Neural crest cell (in vitro differentiated cells): ENCODE results near the gene RILP. TPM values are rescaled to one million over a fixed set of nuclear protein-coding genes. Genes with fewer than 3 reads are reported as not detected.

ENCODE experiments used
- DNase-seq: peaks from one replicate; pipeline ENCODE4 v3.0.0; 2021; ENCODE audit warnings: low read depth, mixed read lengths, low spot score
- H3K27ac Mint-ChIP-seq: one replicate; pipeline ENCODE4 v1.8.0; 2021; ENCODE audit warnings: mild to moderate bottlenecking, mixed read lengths; ENCODE audit not compliant: unreplicated experiment
- H3K27me3 Mint-ChIP-seq: 2 replicates; pipeline ENCODE4 v1.8.0; 2021; ENCODE audit warnings: low read depth, mild to moderate bottlenecking, mixed read lengths
- H3K36me3 Mint-ChIP-seq: 2 replicates; pipeline ENCODE4 v1.8.0; 2021; ENCODE audit warnings: low read depth, mild to moderate bottlenecking, mixed read lengths
- H3K4me1 Mint-ChIP-seq: 2 replicates; pipeline ENCODE4 v1.8.0; 2021; ENCODE audit warnings: mixed read lengths
- H3K4me3 Mint-ChIP-seq: one replicate; pipeline ENCODE4 v1.8.0; 2021; ENCODE audit warnings: mild to moderate bottlenecking, mixed read lengths
- H3K9me3 Mint-ChIP-seq: 2 replicates; pipeline ENCODE4 v1.8.0; 2021; ENCODE audit warnings: mixed read lengths
- total RNA-seq: library from RNA; stranded (reverse); gene quantifications from 2 replicates; pipeline ENCODE4 v1.2.1, GENCODE V29; 2021
- TF ChIP-seq, protein P1 (sequence below): fragments of 200-600 bp; sonication (generic); conservative IDR thresholded peaks from 2 replicates; pipeline ENCODE4 v1.5.0; 2021; ENCODE audit warnings: antibody characterized with exemption, mild to moderate bottlenecking

Gene RILP
- total RNA-seq, 1 donor from 2014 or later = 1.8 TPM

DNA sequence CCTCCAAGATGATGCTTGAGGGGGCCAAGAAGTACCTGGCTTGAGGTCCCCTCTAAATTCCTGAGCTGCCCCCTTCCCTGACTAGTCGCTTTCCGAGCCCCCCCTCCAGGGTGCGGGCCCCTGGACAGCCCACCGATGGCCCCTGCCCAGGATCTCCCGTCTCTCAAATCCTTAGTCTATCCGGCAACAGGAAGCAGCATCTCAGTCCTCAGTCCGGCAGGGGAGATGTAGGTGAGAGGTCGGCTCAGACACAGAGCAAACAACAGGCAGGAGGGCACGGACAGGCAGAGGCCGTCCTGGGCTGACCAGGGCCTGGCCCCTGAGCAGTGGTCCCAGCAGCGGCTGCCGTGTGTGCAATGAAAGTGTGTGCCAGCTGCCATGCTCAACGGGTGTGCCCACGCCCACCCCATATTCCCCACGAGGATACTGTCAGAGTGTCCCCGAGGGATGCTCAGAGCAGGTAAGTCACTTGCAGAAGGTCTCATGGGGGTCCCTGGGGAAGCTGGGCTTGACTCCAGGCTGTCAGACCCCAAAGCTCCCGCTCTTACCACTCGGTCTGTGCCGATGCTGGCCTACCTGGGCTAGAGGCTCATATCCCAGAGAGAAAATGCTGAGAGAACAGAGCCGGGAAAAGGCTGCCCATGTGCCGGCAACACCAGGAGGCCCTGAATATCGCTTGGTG lies 28.3 kb downstream of the RILP start:
- DNase-seq = no peak
- Mint-ChIP-seq H3K36me3 (no peaks in the 10 kb centered on the region), H3K4me1 (peaks cover 16% of the 10 kb centered on the region), H3K27me3 (peaks cover 7% of the 10 kb centered on the region), H3K4me3 (no peak overlapping the region), H3K27ac (peak overlapping the region; percentile 81), H3K9me3 (no peaks in the 10 kb centered on the region)
- TF ChIP-seq, protein P1, sequence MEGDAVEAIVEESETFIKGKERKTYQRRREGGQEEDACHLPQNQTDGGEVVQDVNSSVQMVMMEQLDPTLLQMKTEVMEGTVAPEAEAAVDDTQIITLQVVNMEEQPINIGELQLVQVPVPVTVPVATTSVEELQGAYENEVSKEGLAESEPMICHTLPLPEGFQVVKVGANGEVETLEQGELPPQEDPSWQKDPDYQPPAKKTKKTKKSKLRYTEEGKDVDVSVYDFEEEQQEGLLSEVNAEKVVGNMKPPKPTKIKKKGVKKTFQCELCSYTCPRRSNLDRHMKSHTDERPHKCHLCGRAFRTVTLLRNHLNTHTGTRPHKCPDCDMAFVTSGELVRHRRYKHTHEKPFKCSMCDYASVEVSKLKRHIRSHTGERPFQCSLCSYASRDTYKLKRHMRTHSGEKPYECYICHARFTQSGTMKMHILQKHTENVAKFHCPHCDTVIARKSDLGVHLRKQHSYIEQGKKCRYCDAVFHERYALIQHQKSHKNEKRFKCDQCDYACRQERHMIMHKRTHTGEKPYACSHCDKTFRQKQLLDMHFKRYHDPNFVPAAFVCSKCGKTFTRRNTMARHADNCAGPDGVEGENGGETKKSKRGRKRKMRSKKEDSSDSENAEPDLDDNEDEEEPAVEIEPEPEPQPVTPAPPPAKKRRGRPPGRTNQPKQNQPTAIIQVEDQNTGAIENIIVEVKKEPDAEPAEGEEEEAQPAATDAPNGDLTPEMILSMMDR = no peak

DNA sequence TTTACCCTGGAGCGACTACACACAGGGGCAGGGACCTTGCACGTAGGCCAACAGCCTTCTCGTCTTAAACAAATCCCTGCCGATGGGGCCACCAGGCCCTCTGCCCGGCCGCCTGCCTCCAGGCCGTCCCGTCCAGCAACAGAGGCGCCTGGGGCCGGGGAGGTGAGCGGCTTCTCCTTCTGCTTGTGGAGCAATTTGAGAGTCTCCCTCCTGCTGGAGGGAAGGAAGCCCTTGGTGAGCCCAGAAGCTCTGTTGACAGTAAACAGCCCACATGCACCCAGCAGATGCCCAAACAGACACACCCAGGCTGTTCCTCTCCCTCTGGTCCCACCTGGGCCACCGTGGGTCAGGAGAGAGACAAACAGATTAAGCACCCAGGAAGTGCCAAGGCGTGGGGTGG lies 29.2 kb downstream of the RILP start:
- TF ChIP-seq, protein P1 = no peak
- no peaks in the 10 kb centered on the region for H3K36me3 Mint-ChIP-seq
- H3K27ac Mint-ChIP-seq = no peak overlapping the region
- no peaks in the 10 kb centered on the region for H3K9me3 Mint-ChIP-seq
- H3K27me3 Mint-ChIP-seq = no peaks in the 10 kb centered on the region
- peaks cover 6% of the 10 kb centered on the region for H3K4me1 Mint-ChIP-seq
- H3K4me3 Mint-ChIP-seq = no peak overlapping the region
- DNase-seq = no peak

DNA sequence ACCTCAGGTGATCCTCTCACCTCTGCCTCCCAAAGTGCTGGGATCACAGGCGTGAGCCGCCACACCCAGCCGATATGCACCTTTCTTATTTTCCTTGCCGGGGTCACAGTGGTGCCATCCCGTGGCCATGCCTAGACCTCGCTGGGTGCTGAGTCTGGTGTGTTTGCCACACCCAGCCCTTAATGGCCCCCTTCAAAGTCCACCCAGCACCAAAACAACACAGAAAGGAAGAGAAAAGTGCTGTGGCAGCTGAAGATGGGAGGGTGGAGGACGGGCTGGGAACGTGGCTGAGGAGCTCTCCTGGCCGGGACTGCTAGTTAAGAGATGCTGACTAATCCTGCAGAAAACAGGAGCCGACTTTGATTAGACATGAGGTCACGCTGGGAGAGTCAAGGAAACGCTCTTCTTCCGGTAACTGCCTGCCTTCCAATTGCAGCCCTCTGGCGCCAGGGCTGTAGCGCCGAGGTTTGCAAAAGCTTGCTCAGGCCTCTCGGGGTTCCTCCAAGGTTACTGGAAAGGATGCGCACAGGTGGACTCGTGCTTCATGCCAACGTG lies 32.0 kb downstream of the RILP start:
- Mint-ChIP-seq H3K27me3 (no peaks in the 10 kb centered on the region), H3K27ac (no peak overlapping the region), H3K4me1 (no peaks in the 10 kb centered on the region), H3K4me3 (no peak overlapping the region), H3K9me3 (no peaks in the 10 kb centered on the region), H3K36me3 (no peaks in the 10 kb centered on the region)
- TF ChIP-seq, protein P1 = no peak
- DNase-seq = no peak

DNA sequence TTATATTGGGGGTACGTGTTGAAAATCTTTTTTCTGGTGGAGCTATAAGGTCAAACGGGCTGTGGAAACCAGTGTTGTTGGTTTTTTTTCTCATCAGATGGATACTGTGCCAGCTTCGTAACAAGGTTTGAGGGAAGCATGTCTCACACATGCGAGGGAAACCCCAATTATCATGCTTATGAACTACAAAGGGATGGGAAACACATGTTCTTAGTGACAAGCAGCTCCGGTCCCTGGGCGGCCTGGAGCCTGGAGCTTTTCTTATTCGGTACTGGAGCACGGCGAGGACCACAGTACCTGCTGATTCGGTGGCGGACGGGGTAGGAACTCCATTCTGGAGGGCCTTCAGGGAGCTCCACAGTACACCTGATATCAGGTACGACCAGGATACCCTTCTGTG lies 33.6 kb downstream of the RILP start:
- no peak overlapping the region for H3K27ac Mint-ChIP-seq
- H3K27me3 Mint-ChIP-seq = no peaks in the 10 kb centered on the region
- TF ChIP-seq, protein P1 = no peak

DNA sequence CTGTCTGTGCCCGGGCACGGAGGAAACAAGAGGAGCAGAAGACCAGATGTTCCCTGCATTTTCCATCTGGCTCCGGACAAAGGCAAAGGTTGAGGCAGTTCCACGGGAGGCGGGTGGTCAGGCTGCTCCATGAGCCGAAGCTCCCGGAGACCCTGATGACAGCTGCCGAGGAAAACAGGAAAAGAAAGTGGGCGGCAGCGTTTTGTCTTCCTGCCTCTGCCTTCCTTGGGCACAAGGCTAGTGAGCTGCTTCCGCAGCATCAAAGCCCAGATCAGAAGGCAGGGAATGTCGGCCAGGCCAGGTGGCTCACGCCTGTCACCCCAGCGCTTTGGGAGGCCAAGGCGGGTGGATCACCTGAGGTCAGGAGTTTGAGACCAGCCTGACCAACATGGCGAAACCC lies 37.3 kb downstream of the RILP start:
- DNase-seq = no peak
- Mint-ChIP-seq H3K27me3 (no peaks in the 10 kb centered on the region), H3K4me3 (no peak overlapping the region), H3K9me3 (no peaks in the 10 kb centered on the region), H3K27ac (no peak overlapping the region), H3K4me1 (peaks cover 7% of the 10 kb centered on the region), H3K36me3 (no peaks in the 10 kb centered on the region)
- TF ChIP-seq, protein P1 = no peak

More for the DNA sequence above, 33.6 kb downstream of the RILP start:
- Mint-ChIP-seq H3K4me3 (no peak overlapping the region), H3K4me1 (no peaks in the 10 kb centered on the region), H3K36me3 (no peaks in the 10 kb centered on the region), H3K9me3 (no peaks in the 10 kb centered on the region)
- DNase-seq = no peak
